KMS-11 (cell line): ENCODE data around the gene DEPDC4.
"Not testable (repeated sequence)": the region's sequence is repeated elsewhere in the genome, so short reads cannot be mapped to it uniquely, and the experiment has no call there.

Source experiments
- H2AFZ ChIP-seq: fragments of 200-600 bp; sonication (generic); 2 replicates; pipeline ENCODE4 v1.6.1; 2016; ENCODE audit warnings: antibody characterized with exemption, mixed run types, low read depth
- H3K27ac ChIP-seq: fragments of 200-600 bp; sonication (generic); 2 replicates; pipeline ENCODE4 v1.6.1; 2016; ENCODE audit warnings: mild to moderate bottlenecking, mixed run types
- H3K27me3 ChIP-seq: fragments of 200-600 bp; sonication (generic); 2 replicates; pipeline ENCODE4 v1.6.1; 2017; ENCODE audit warnings: mild to moderate bottlenecking, low read depth, mixed run types, moderate library complexity; ENCODE audit not compliant: insufficient read depth
- H3K36me3 ChIP-seq: fragments of 200-600 bp; sonication (generic); 2 replicates; pipeline ENCODE4 v1.6.1; 2017; ENCODE audit warnings: mild to moderate bottlenecking, mixed run types; ENCODE audit not compliant: insufficient read depth
- H3K4me1 ChIP-seq: fragments of 200-600 bp; sonication (generic); 2 replicates; pipeline ENCODE4 v1.6.1; 2016; ENCODE audit warnings: mild to moderate bottlenecking, low read depth, mixed run types; ENCODE audit not compliant: poor library complexity, severe bottlenecking
- H3K4me2 ChIP-seq: fragments of 200-600 bp; sonication (generic); 2 replicates; pipeline ENCODE4 v1.7.0; 2016; ENCODE audit warnings: mild to moderate bottlenecking, mixed run types
- H3K4me3 ChIP-seq: fragments of 200-600 bp; sonication (generic); IDR thresholded peaks from 2 replicates; pipeline ENCODE4 v1.6.1; 2017; ENCODE audit warnings: low read depth, low read length, mixed read lengths; ENCODE audit not compliant: insufficient read depth
- H3K79me2 ChIP-seq: fragments of 200-600 bp; sonication (generic); 2 replicates; pipeline ENCODE4 v1.6.1; 2016; ENCODE audit warnings: low read depth, mixed run types; ENCODE audit not compliant: insufficient read depth
- H3K9ac ChIP-seq: fragments of 200-600 bp; sonication (generic); 2 replicates; pipeline ENCODE4 v1.6.1; 2016; ENCODE audit warnings: mild to moderate bottlenecking, mixed run types
- H4K20me1 ChIP-seq: fragments of 200-600 bp; sonication (generic); 2 replicates; pipeline ENCODE4 v1.6.1; 2016; ENCODE audit warnings: mild to moderate bottlenecking, mixed run types; ENCODE audit not compliant: insufficient read depth
- TF ChIP-seq, protein P1 (sequence below): fragments of 200-600 bp; sonication (generic); conservative IDR thresholded peaks from 2 replicates; pipeline ENCODE4 v1.6.1; 2017; ENCODE audit warnings: low read depth, mild to moderate bottlenecking, antibody characterized with exemption, low read length, moderate library complexity, mixed read lengths

DEPDC4 gene

DNA sequence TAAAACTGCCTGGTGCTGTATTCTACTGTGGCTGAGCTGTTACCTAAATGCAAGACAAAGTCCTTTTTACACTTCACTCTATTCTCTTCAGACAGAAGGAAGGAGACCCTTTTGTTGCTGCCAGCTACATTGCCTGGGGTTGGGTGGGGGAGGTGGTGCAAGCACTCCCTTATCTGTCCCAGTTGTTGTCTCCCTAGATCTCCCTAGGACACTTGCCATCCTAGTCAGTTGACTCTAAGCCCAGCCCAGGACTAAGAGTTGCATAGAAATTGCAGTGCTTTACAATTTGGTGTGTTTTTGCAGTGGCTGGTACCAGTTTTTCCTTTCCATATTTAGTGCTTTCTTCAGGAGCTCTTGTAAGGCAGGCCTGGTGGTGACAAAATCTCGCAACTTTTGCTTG lies 35.2 kb upstream of the DEPDC4 start:
- TF ChIP-seq, protein P1, sequence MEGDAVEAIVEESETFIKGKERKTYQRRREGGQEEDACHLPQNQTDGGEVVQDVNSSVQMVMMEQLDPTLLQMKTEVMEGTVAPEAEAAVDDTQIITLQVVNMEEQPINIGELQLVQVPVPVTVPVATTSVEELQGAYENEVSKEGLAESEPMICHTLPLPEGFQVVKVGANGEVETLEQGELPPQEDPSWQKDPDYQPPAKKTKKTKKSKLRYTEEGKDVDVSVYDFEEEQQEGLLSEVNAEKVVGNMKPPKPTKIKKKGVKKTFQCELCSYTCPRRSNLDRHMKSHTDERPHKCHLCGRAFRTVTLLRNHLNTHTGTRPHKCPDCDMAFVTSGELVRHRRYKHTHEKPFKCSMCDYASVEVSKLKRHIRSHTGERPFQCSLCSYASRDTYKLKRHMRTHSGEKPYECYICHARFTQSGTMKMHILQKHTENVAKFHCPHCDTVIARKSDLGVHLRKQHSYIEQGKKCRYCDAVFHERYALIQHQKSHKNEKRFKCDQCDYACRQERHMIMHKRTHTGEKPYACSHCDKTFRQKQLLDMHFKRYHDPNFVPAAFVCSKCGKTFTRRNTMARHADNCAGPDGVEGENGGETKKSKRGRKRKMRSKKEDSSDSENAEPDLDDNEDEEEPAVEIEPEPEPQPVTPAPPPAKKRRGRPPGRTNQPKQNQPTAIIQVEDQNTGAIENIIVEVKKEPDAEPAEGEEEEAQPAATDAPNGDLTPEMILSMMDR = no peak
- Histone ChIP-seq H3K4me2 (no peak overlapping the region), H2AFZ (no peak overlapping the region), H3K4me1 (no peaks in the 10 kb centered on the region), H3K9ac (no peak overlapping the region), H3K27me3 (no peaks in the 10 kb centered on the region), H3K36me3 (0 out of 2 replicates have a peak, but pooled peaks cover 4% of the 10 kb centered on the region), H3K79me2 (no peaks in the 10 kb centered on the region), H3K4me3 (no peak overlapping the region), H3K27ac (no peak overlapping the region), H4K20me1 (no peaks in the 10 kb centered on the region)

- H3K27me3 ChIP-seq = no peaks in the 10 kb centered on the region
- H3K4me1 ChIP-seq = no peaks in the 10 kb centered on the region
- H3K36me3 ChIP-seq = no peaks in the 10 kb centered on the region
- no peak overlapping the region for H3K27ac ChIP-seq
- H3K4me2 ChIP-seq = no peak overlapping the region
- TF ChIP-seq, protein P1 = no peak
- H4K20me1 ChIP-seq = no peaks in the 10 kb centered on the region
- H3K4me3 ChIP-seq = no peak overlapping the region
- no peak overlapping the region for H2AFZ ChIP-seq
- H3K9ac ChIP-seq = no peak overlapping the region
- H3K79me2 ChIP-seq = no peaks in the 10 kb centered on the region
Measured at GRCh38 chr12:100295764-100296555, 29.1 kb upstream of the DEPDC4 start.

DNA sequence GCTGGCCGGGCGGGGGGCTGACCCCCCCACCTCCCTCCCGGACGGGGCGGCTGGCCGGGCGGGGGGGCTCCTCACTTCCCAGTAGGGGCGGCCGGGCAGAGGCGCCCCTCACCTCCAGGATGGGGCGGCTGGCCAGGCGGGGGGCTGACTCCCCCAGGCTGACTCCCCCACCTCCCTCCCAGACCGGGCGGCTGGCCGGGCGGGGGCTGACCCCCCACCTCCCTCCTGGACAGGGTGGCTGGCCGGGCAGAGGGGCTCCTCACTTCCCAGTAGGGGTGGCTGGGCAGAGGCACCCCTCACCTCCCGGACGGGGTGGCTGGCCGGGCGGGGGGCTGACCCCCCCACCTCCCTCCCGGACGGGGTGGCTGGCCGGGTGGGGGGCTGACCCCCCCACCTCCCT lies 27.5 kb upstream of the DEPDC4 start:
- not testable (repeated sequence) for H3K27me3 ChIP-seq, H2AFZ ChIP-seq, H3K27ac ChIP-seq, H3K4me3 ChIP-seq, H3K4me1 ChIP-seq, H4K20me1 ChIP-seq, H3K9ac ChIP-seq, H3K4me2 ChIP-seq, H3K36me3 ChIP-seq, H3K79me2 ChIP-seq

GRCh38 chr12:100293017-100293416 lies 26.1 kb upstream of the DEPDC4 start:
- H3K27ac ChIP-seq = no peak overlapping the region
- H4K20me1 ChIP-seq = no peaks in the 10 kb centered on the region
- no peaks in the 10 kb centered on the region for H3K27me3 ChIP-seq

GRCh38 chr12:100290016-100290415 lies 23.1 kb upstream of the DEPDC4 start:
- no peak overlapping the region for H2AFZ ChIP-seq
- H4K20me1 ChIP-seq = no peaks in the 10 kb centered on the region
- TF ChIP-seq, protein P1 = no peak
- H3K79me2 ChIP-seq = no peaks in the 10 kb centered on the region
- no peaks in the 10 kb centered on the region for H3K4me1 ChIP-seq
- H3K36me3 ChIP-seq = no peaks in the 10 kb centered on the region
- H3K4me2 ChIP-seq = no peak overlapping the region
- no peak overlapping the region for H3K27ac ChIP-seq
- no peaks in the 10 kb centered on the region for H3K27me3 ChIP-seq
- no peak overlapping the region for H3K4me3 ChIP-seq
- H3K9ac ChIP-seq = no peak overlapping the region

More at GRCh38 chr12:100293017-100293416, 26.1 kb upstream of the DEPDC4 start:
- no peak overlapping the region for H2AFZ ChIP-seq
- no peak overlapping the region for H3K4me3 ChIP-seq
- no peaks in the 10 kb centered on the region for H3K4me1 ChIP-seq
- H3K36me3 ChIP-seq = no peaks in the 10 kb centered on the region
- H3K9ac ChIP-seq = no peak overlapping the region
- no peak overlapping the region for H3K4me2 ChIP-seq
- H3K79me2 ChIP-seq = no peaks in the 10 kb centered on the region
- TF ChIP-seq, protein P1 = no peak
